CD4-positive, alpha-beta T cell treated with Interleukin-6 at 100 ng/mL for 8 hours (primary cell): ENCODE measurements around the gene IL1RN.

Experiments
- DNase-seq: peaks from one replicate; pipeline ENCODE4 v3.0.0-alpha.2; 2020; ENCODE audit warnings: mixed read lengths, low spot score

The IL1RN gene

GRCh38 chr2:113104054-113104611 is 23.3 kb upstream of the IL1RN start:
- no peak for DNase-seq

GRCh38 chr2:113105047-113105785 is 22.2 kb upstream of the IL1RN start:
- no peak for DNase-seq

- DNase-seq, result no peak
Observed at GRCh38 chr2:113111121-113111520, 16.3 kb upstream of the IL1RN start.

- DNase-seq, result no peak
Observed at GRCh38 chr2:113111823-113112287, 15.5 kb upstream of the IL1RN start.

GRCh38 chr2:113112441-113112840 is 15.0 kb upstream of the IL1RN start:
- DNase-seq, result no peak

GRCh38 chr2:113112871-113113270 is 14.5 kb upstream of the IL1RN start:
- no peak for DNase-seq

GRCh38 chr2:113113807-113114206 is 13.6 kb upstream of the IL1RN start:
- DNase-seq, result no peak

GRCh38 chr2:113114224-113114945 is 13.0 kb upstream of the IL1RN start:
- no peak for DNase-seq

GRCh38 chr2:113114996-113115395 is 12.4 kb upstream of the IL1RN start:
- DNase-seq, result no peak

GRCh38 chr2:113116100-113116958 is 11.1 kb upstream of the IL1RN start:
- peak; percentile 7 for DNase-seq

- DNase-seq, result no peak
Observed at GRCh38 chr2:113117541-113118262, 9.7 kb upstream of the IL1RN start.

GRCh38 chr2:113118263-113118657 is 9.1 kb upstream of the IL1RN start:
- no peak for DNase-seq

GRCh38 chr2:113119111-113119510 is 8.3 kb upstream of the IL1RN start:
- no peak for DNase-seq

- no peak for DNase-seq
Observed at GRCh38 chr2:113120861-113121260, 6.5 kb upstream of the IL1RN start.

- DNase-seq, result no peak
Observed at GRCh38 chr2:113122364-113122763, 5.0 kb upstream of the IL1RN start.

- DNase-seq, result no peak
Observed at GRCh38 chr2:113123726-113124125, 3.7 kb upstream of the IL1RN start.

- no peak for DNase-seq
Observed at GRCh38 chr2:113124181-113124961, 3.0 kb upstream of the IL1RN start.

GRCh38 chr2:113124984-113125855 is 2.2 kb upstream of the IL1RN start:
- DNase-seq, result no peak

GRCh38 chr2:113127646-113128570 is 510 bp downstream of the IL1RN start:
- no peak for DNase-seq
